ENCODE measurements around the gene FHIT.
"Not testable (repeated sequence)": the region's sequence is repeated elsewhere in the genome, so short reads cannot be mapped to it uniquely, and the experiment has no call there.

Gene FHIT

GRCh38 chr3:61250784-61251173 is 473 bp downstream of the FHIT start:
- DNase-seq = peak; percentile 58 to 64

GRCh38 chr3:61248496-61248895 is 2.8 kb downstream of the FHIT start:
- no peak for DNase-seq
- no peak for TF ChIP-seq GATA1 (IDR thresholded peaks at IDR 0.05; ENCODE audit: low read depth, low read length)
- TF ChIP-seq POLR2A (IDR thresholded peaks at IDR 0.05; ENCODE audit: low read length) = no peak

More at GRCh38 chr3:61250784-61251173, 473 bp downstream of the FHIT start:
- TF ChIP-seq POLR2A (IDR thresholded peaks at IDR 0.05; ENCODE audit: low read length) (no peak), GATA1 (IDR thresholded peaks at IDR 0.05; ENCODE audit: low read depth, low read length) (no peak)

GRCh38 chr3:61247191-61247590 is 4.1 kb downstream of the FHIT start:
- no peak for DNase-seq
- TF ChIP-seq GATA1 (IDR thresholded peaks at IDR 0.05; ENCODE audit: low read depth, low read length) = no peak
- no peak for TF ChIP-seq POLR2A (IDR thresholded peaks at IDR 0.05; ENCODE audit: low read length)

- DNase-seq = no peak
- TF ChIP-seq POLR2A (IDR thresholded peaks at IDR 0.05; ENCODE audit: low read length) (no peak), GATA1 (IDR thresholded peaks at IDR 0.05; ENCODE audit: low read depth, low read length) (no peak)
Observed at GRCh38 chr3:61239871-61240270, 11.4 kb downstream of the FHIT start.

GRCh38 chr3:61237858-61238257 is 13.4 kb downstream of the FHIT start:
- peak; percentile 13 to 41 for DNase-seq
- TF ChIP-seq POLR2A (IDR thresholded peaks at IDR 0.05; ENCODE audit: low read length) (no peak), GATA1 (IDR thresholded peaks at IDR 0.05; ENCODE audit: low read depth, low read length) (no peak)

DNA sequence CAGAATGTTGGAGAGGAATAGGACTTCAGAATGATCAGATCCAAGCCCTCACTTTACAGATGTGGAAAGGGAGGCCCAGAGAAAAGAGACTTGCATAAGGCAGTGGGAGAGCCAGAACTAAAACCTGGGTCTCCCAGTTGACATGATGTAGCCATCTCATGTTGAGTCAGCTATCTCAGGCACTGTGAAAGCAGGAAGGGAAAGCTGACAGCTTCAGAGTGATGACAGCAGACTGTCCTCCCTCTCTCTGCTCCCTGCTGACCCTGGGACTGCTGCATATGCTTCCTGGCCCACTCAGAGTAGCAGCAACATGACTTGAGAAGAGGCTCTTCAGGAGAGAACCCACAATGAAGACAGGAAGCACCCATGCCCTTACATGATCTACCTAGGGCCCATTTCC is 14.7 kb downstream of the FHIT start:
- DNase-seq = peak in 1 of 2 experiments; percentile 29
- TF ChIP-seq GATA1 (IDR thresholded peaks at IDR 0.05; ENCODE audit: low read depth, low read length) (no peak), POLR2A (IDR thresholded peaks at IDR 0.05; ENCODE audit: low read length) (no peak)

GRCh38 chr3:61233746-61234145 is 17.5 kb downstream of the FHIT start:
- no peak for TF ChIP-seq GATA1 (IDR thresholded peaks at IDR 0.05; ENCODE audit: low read depth, low read length)
- no peak for TF ChIP-seq POLR2A (IDR thresholded peaks at IDR 0.05; ENCODE audit: low read length)
- no peak for DNase-seq

GRCh38 chr3:61231693-61232092 is 19.6 kb downstream of the FHIT start:
- DNase-seq = no peak
- TF ChIP-seq GATA1 (IDR thresholded peaks at IDR 0.05; ENCODE audit: low read depth, low read length) (no peak), POLR2A (IDR thresholded peaks at IDR 0.05; ENCODE audit: low read length) (no peak)

DNA sequence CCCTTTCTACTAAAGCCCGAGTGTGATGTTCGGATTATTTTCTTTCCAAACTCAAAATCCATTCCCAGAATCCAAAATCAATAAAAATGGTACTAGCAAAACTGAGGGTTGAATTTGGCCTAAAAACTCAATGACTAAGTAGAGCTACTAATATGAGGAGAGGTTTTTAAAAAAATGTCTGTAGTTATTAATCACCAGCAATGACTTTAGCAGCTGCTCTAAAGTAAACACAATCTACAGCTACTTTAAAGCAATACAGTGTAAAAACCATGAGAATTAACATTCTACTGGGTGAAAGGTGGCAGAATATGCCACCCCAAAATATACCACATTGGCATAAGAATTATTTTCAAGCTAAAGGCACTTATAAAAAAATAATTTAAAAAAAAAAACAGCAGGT is 23.5 kb downstream of the FHIT start:
- TF ChIP-seq GATA1 (IDR thresholded peaks at IDR 0.05; ENCODE audit: low read depth, low read length) = no peak
- TF ChIP-seq POLR2A (IDR thresholded peaks at IDR 0.05; ENCODE audit: low read length) = no peak
- DNase-seq = no peak

DNA sequence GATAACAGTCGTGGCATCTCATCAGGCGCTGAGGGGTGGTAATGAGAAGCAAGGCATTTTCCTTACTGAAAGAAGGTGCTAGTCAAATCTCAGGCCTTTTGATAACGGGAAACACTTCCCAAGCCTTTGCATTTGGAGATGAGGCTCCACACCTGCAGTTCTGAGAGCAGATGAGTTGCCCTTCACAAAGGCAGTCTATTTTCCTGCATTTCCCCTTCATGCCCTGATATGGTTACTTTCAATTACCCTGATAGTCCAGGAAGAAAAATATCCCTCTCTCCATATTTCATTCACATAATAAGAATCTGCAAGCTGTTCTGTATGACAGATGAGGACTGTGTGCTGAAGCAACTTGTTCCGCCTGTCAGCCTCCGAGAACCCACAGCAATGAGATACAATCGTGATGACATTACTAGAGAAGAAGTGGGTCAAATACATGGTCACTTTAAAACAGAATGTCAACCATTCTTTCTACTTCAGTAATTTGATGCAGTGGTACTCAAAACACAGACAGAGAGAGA is 25.0 kb downstream of the FHIT start:
- TF ChIP-seq GATA1 (IDR thresholded peaks at IDR 0.05; ENCODE audit: low read depth, low read length) = no peak
- DNase-seq = no peak

- TF ChIP-seq GATA1 (IDR thresholded peaks at IDR 0.05; ENCODE audit: low read depth, low read length) (no peak), POLR2A (IDR thresholded peaks at IDR 0.05; ENCODE audit: low read length) (no peak)
- DNase-seq = no peak
Observed at GRCh38 chr3:61224823-61225222, 26.4 kb downstream of the FHIT start.

- no peak for DNase-seq
- TF ChIP-seq POLR2A (IDR thresholded peaks at IDR 0.05; ENCODE audit: low read length) (no peak), GATA1 (IDR thresholded peaks at IDR 0.05; ENCODE audit: low read depth, low read length) (no peak)
Observed at GRCh38 chr3:61223451-61223850, 27.8 kb downstream of the FHIT start.

DNA sequence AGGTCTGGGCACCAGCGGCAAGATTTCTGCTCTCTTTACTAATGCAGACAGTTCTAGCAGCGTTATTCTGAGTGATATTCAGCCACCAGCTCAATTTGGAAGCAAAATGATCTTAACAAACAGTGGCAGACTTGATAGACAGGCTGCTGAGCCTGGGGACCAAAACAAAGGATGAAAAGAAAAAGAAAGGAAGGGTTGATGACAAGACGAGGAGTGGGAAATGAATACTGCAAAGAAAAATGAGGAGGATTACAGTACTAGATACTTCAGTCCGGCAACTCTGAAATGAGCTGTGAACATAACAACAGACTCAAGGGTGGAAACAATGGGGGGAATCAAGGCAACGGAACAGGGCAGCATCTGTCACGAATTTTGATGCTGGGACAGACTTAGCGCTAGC is 28.8 kb downstream of the FHIT start:
- DNase-seq = no peak
- TF ChIP-seq POLR2A (IDR thresholded peaks at IDR 0.05; ENCODE audit: low read length) = no peak
- no peak for TF ChIP-seq GATA1 (IDR thresholded peaks at IDR 0.05; ENCODE audit: low read depth, low read length)

- no peak for TF ChIP-seq GATA1 (IDR thresholded peaks at IDR 0.05; ENCODE audit: low read depth, low read length)
- no peak for TF ChIP-seq POLR2A (IDR thresholded peaks at IDR 0.05; ENCODE audit: low read length)
- no peak for DNase-seq
Observed at GRCh38 chr3:61221759-61222362, 29.4 kb downstream of the FHIT start.

- DNase-seq = no peak
- TF ChIP-seq GATA1 (IDR thresholded peaks at IDR 0.05; ENCODE audit: low read depth, low read length) = no peak
Observed at GRCh38 chr3:61218504-61218903, 32.7 kb downstream of the FHIT start.

DNA sequence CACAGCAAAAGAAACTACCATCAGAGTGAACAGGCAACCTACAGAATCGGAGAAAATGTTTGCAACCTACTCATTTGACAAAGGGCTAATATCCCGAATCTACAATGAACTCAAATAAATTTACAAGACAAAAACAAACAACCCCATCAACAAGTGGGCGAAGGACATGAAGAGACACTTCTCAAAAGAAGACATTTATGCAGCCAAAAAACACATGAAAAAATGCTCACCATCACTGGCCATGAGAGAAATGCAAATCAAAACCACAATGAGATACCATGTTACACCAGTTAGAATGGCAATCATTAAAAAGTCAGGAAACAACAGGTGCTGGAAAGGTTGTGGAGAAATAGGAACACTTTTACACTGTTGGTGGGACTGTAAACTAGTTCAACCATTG is 35.1 kb downstream of the FHIT start:
- DNase-seq = not testable (repeated sequence)

All from erythroblast (primary cell).